Neural cell (in vitro differentiated cells): ENCODE data around the gene CIART.

Experiments used
- CTCF ChIP-seq: fragments of 450-650 bp; IDR thresholded peaks from 2 replicates; pipeline ENCODE4 v1.5.1; 2014; ENCODE audit warnings: antibody characterized with exemption, mild to moderate bottlenecking, moderate library complexity; ENCODE audit not compliant: poor library complexity, severe bottlenecking
- EP300 ChIP-seq: fragments of 450-650 bp; conservative IDR thresholded peaks from 2 replicates; pipeline ENCODE4 v1.6.1; 2014; ENCODE audit warnings: antibody characterized with exemption, mild to moderate bottlenecking, moderate library complexity; ENCODE audit not compliant: poor library complexity, severe bottlenecking
- EZH2 ChIP-seq: fragments of 200-600, 300-800 bp; shearing (Covaris generic), sonication (generic); IDR thresholded peaks from 2 replicates; pipeline ENCODE4 v1.6.1; 2014; ENCODE audit warnings: antibody characterized with exemption, low read length, borderline replicate concordance, mild to moderate bottlenecking; ENCODE audit not compliant: insufficient read depth, poor library complexity, severe bottlenecking
- MXI1 ChIP-seq: fragments of 450-650 bp; conservative IDR thresholded peaks from 2 replicates; pipeline ENCODE4 v1.6.1; 2014; ENCODE audit warnings: antibody characterized with exemption, mild to moderate bottlenecking; ENCODE audit not compliant: poor library complexity, severe bottlenecking
- POLR2AphosphoS5 ChIP-seq: IDR thresholded peaks from 2 replicates; pipeline ENCODE4 v1.6.1; 2012
- RAD21 ChIP-seq: fragments of 450-650 bp; conservative IDR thresholded peaks from 2 replicates; pipeline ENCODE4 v1.6.1; 2014; ENCODE audit warnings: antibody characterized with exemption, mild to moderate bottlenecking, moderate library complexity
- REST ChIP-seq: IDR thresholded peaks from 2 replicates; pipeline ENCODE4 v1.6.1; 2012; ENCODE audit warnings: borderline replicate concordance
- SMC3 ChIP-seq: fragments of 450-650 bp; conservative IDR thresholded peaks from 2 replicates; pipeline ENCODE4 v1.6.1; 2014; ENCODE audit warnings: antibody characterized with exemption, mild to moderate bottlenecking, moderate library complexity; ENCODE audit not compliant: poor library complexity
- TAF1 ChIP-seq: IDR thresholded peaks from 2 replicates; pipeline ENCODE4 v1.6.1; 2012; ENCODE audit warnings: low read depth

GRCh38 chr1:150281758-150282557 is at the start of gene CIART:
- peak; percentile 42 for TF ChIP-seq POLR2AphosphoS5
- TF ChIP-seq CTCF = no peak
- no peak for TF ChIP-seq EP300
- TF ChIP-seq TAF1 = peak; percentile 54
- no peak for TF ChIP-seq SMC3
- no peak for TF ChIP-seq REST
- no peak for TF ChIP-seq EZH2
- TF ChIP-seq RAD21 = no peak
- TF ChIP-seq MXI1 = peak; percentile 96
